GM12892 (cell line): ENCODE data around the gene CCL28.

Experiments used
- POLR2A ChIP-seq: IDR thresholded peaks from 2 replicates; pipeline ENCODE4 v1.6.1; 2011; ENCODE audit warnings: low read depth, low read length, control low read depth
- POLR2AphosphoS5 ChIP-seq: IDR thresholded peaks from 2 replicates; pipeline ENCODE4 v1.6.1; 2011; ENCODE audit warnings: low read depth, low read length, control low read depth
- TAF1 ChIP-seq: IDR thresholded peaks from 2 replicates; pipeline ENCODE4 v1.6.1; 2011; ENCODE audit warnings: low read depth, mild to moderate bottlenecking, control low read depth, low read length, borderline replicate concordance

- no peak for TF ChIP-seq POLR2A
- no peak for TF ChIP-seq POLR2AphosphoS5
- TF ChIP-seq TAF1, result no peak
Measured at GRCh38 chr5:43422143-43422542, 10.0 kb upstream of the CCL28 start.
